ENCODE results near the gene PHKB. TPM values are rescaled to one million over a fixed set of nuclear protein-coding genes. Genes with fewer than 3 reads are reported as not detected.

PHKB gene
- total RNA-seq, 1 donor from 2014 or later, result 47.8 TPM

DNA sequence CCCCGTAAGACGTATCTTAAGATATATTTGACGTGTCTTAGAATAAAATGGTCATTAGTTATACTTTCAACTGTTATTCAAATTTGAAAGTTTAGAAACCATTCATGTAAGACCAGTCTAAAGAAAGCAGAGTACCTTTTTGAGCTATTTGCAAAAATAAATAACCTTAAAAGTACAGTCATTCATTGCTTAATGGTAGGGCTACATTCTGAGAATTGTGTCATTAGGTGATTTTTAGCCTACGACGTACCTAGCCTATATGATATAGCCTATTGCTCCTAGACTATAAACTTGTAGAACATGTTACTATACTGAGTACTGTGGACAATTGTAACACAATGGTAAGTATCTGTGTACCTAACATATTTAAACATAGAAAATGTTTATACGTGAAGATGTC, 139.2 kb downstream of the PHKB start:
- H3K4me3 ChIP-seq (ENCODE audit: low read depth, low read length), result no peak overlapping the region
- H3K36me3 ChIP-seq (ENCODE audit: control insufficient read depth, insufficient read depth, low read length), result no peaks in the 10 kb centered on the region
- TF ChIP-seq, protein P1, sequence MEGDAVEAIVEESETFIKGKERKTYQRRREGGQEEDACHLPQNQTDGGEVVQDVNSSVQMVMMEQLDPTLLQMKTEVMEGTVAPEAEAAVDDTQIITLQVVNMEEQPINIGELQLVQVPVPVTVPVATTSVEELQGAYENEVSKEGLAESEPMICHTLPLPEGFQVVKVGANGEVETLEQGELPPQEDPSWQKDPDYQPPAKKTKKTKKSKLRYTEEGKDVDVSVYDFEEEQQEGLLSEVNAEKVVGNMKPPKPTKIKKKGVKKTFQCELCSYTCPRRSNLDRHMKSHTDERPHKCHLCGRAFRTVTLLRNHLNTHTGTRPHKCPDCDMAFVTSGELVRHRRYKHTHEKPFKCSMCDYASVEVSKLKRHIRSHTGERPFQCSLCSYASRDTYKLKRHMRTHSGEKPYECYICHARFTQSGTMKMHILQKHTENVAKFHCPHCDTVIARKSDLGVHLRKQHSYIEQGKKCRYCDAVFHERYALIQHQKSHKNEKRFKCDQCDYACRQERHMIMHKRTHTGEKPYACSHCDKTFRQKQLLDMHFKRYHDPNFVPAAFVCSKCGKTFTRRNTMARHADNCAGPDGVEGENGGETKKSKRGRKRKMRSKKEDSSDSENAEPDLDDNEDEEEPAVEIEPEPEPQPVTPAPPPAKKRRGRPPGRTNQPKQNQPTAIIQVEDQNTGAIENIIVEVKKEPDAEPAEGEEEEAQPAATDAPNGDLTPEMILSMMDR (IDR thresholded peaks at IDR 0.05; ENCODE audit: insufficient read depth, low read length, poor library complexity, severe bottlenecking), result no peak
- DNase-seq (ENCODE audit: low read depth), result no peak
- H3K27me3 ChIP-seq (ENCODE audit: control insufficient read depth, insufficient read depth, low read length), result no peaks in the 10 kb centered on the region

DNA sequence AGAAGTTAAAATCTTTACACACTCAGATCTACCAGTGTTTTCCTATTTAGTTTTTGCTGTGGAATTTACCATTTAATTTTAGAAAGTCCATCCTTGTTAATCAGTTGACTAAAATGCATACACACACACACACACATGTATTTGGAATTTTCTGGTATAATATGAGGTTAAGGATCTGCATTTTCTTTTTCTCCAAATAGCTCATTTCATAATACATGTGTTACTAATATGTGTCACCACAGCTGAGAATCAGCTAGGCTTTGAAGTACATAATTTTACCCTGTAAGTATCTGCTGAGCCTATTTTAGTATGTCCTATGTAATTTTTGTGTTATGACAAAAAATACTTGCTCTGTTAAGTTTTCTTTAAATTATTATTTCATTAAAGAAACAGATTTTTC, 143.2 kb downstream of the PHKB start:
- no peaks in the 10 kb centered on the region for H3K36me3 ChIP-seq (ENCODE audit: control insufficient read depth, insufficient read depth, low read length)
- H3K27me3 ChIP-seq (ENCODE audit: control insufficient read depth, insufficient read depth, low read length), result no peaks in the 10 kb centered on the region
- no peak for DNase-seq (ENCODE audit: low read depth)
- H3K4me3 ChIP-seq (ENCODE audit: low read depth, low read length), result no peak overlapping the region
- TF ChIP-seq, protein P1 (IDR thresholded peaks at IDR 0.05; ENCODE audit: insufficient read depth, low read length, poor library complexity, severe bottlenecking), result no peak

DNA sequence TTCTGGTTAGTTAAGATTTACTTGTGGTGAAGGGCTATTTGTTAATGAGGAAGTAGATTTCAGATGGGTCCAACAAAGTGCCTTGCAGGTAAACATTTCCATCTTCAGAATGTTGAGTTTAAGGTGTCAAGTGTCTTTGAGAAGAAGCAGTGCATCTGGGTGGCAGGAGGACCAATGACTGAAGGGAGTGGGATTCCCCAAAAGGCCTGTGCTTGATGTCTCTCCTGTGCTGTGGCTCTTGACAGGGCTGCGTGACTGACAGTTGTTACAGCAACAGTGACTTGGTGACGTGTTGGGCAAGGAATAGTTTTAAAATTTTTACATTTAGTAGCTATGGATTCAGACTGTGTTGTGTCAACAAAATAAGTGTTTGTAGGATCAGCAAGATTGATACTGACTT, 149.9 kb downstream of the PHKB start:
- no peak for DNase-seq (ENCODE audit: low read depth)
- Histone ChIP-seq H3K36me3 (ENCODE audit: control insufficient read depth, insufficient read depth, low read length) (no peaks in the 10 kb centered on the region), H3K27me3 (ENCODE audit: control insufficient read depth, insufficient read depth, low read length) (no peaks in the 10 kb centered on the region), H3K4me3 (ENCODE audit: low read depth, low read length) (no peak overlapping the region)
- TF ChIP-seq, protein P1 (IDR thresholded peaks at IDR 0.05; ENCODE audit: insufficient read depth, low read length, poor library complexity, severe bottlenecking), result no peak

DNA sequence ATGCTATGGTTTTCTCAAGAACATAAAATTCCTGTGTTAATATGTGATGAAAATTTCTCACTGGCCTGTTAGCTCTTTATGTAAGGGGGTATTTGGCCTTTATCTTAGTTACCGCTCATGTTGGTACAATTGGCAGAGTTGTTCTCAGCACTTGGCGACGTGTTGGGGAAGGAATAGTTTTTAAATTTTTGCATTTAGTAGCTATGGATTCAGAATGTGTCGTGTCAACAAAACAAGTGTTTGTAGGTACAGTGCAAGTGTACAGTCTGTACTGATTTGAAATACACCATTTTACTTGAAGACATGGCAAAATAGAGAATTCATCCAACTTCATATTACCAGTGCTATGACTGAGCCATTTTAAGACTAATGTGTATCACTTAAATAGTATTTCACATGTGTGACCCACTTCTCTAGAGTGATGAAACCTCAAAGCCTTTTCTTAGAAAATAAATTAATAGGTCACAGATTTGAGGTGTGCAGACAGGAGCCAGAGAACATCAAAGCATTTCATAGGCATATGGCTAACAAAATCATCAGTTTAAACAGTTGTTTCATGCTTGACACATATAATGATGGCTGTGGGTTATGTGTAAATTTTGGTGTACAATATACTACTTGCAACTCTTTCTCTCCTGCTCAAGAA, 150.8 kb downstream of the PHKB start:
- TF ChIP-seq, protein P1 (IDR thresholded peaks at IDR 0.05; ENCODE audit: insufficient read depth, low read length, poor library complexity, severe bottlenecking), result no peak
- Histone ChIP-seq H3K4me3 (ENCODE audit: low read depth, low read length) (no peak overlapping the region), H3K36me3 (ENCODE audit: control insufficient read depth, insufficient read depth, low read length) (no peaks in the 10 kb centered on the region), H3K27me3 (ENCODE audit: control insufficient read depth, insufficient read depth, low read length) (no peaks in the 10 kb centered on the region)
- no peak for DNase-seq (ENCODE audit: low read depth)

DNA sequence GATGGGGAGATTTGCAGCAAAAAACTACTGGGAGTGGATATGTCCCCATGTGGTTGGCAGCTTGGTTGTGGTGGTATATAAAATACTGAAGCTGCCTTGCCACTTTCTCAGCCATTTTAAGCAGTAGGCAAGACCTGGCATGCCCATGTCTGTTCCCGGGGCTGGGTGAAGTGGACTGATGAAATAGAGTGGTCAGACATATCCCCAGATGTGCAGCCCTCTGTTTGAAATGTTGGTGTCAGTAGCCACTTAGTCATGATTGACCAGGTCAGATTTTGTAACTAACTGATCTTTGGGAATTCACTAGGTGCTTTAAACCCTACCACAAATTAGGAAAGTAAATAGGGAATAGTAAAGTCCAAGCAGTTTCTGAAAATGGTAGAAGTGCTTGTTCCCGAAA, 151.6 kb downstream of the PHKB start:
- TF ChIP-seq, protein P1 (IDR thresholded peaks at IDR 0.05; ENCODE audit: insufficient read depth, low read length, poor library complexity, severe bottlenecking), result no peak
- Histone ChIP-seq H3K36me3 (ENCODE audit: control insufficient read depth, insufficient read depth, low read length) (no peaks in the 10 kb centered on the region), H3K4me3 (ENCODE audit: low read depth, low read length) (no peak overlapping the region), H3K27me3 (ENCODE audit: control insufficient read depth, insufficient read depth, low read length) (no peaks in the 10 kb centered on the region)
- DNase-seq (ENCODE audit: low read depth), result no peak

DNA sequence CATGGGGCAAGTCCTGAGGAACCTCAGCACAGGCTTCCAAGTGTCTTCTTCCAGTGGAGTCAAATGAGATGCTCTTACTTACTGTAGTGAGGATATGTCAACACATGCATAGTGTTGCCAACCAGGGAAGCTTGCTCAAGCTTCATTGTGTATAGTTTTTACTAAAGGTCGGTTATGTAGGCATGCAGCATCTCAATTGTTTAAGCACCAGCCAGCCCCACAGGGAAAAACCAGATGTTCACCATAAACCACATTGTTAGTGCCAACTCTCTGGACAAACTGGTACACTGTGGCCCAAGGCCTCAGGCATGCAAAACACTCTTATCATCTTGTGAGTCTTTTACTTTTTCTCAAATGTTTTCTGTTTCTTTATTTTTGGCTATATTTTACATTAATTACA, 152.1 kb downstream of the PHKB start:
- no peaks in the 10 kb centered on the region for H3K27me3 ChIP-seq (ENCODE audit: control insufficient read depth, insufficient read depth, low read length)
- no peak overlapping the region for H3K4me3 ChIP-seq (ENCODE audit: low read depth, low read length)
- DNase-seq (ENCODE audit: low read depth), result no peak
- TF ChIP-seq, protein P1 (IDR thresholded peaks at IDR 0.05; ENCODE audit: insufficient read depth, low read length, poor library complexity, severe bottlenecking), result no peak
- H3K36me3 ChIP-seq (ENCODE audit: control insufficient read depth, insufficient read depth, low read length), result no peaks in the 10 kb centered on the region

All from kidney epithelial cell (primary cell).